Type B pancreatic cell (in vitro differentiated cells): Measurements from ENCODE around the gene EIF2A. TPM values are rescaled to one million over a fixed set of nuclear protein-coding genes. Genes with fewer than 3 reads are reported as not detected.

ENCODE experiments used
- DNase-seq: peaks from one replicate; pipeline ENCODE4 v3.0.0; 2021; ENCODE audit warnings: mixed read lengths; ENCODE audit not compliant: unreplicated experiment; ENCODE audit errors: extremely low spot score
- H3K27ac Mint-ChIP-seq: 2 replicates; pipeline ENCODE4 v1.8.0; 2021; ENCODE audit warnings: mild to moderate bottlenecking, mixed read lengths
- H3K27me3 Mint-ChIP-seq: 2 replicates; pipeline ENCODE4 v1.8.0; 2021; ENCODE audit warnings: mixed read lengths
- H3K36me3 Mint-ChIP-seq: 2 replicates; pipeline ENCODE4 v1.8.0; 2021; ENCODE audit warnings: mixed read lengths
- H3K4me1 Mint-ChIP-seq: one replicate; pipeline ENCODE4 v1.8.0; 2021; ENCODE audit warnings: mixed read lengths; ENCODE audit not compliant: unreplicated experiment
- H3K4me3 Mint-ChIP-seq: 2 replicates; pipeline ENCODE4 v1.8.0; 2021; ENCODE audit warnings: mild to moderate bottlenecking, mixed read lengths
- H3K9me3 Mint-ChIP-seq: 2 replicates; pipeline ENCODE4 v1.8.0; 2021; ENCODE audit warnings: mixed read lengths
- CTCF ChIP-seq: fragments of 200-600 bp; sonication (generic); conservative IDR thresholded peaks from 2 replicates; pipeline ENCODE4 v1.5.0; 2021; ENCODE audit warnings: antibody characterized with exemption, mild to moderate bottlenecking
- total RNA-seq: library from RNA; stranded (reverse); gene quantifications from 2 replicates; pipeline ENCODE4 v1.2.1, GENCODE V29; 2021; ENCODE audit warnings: low replicate concordance

Gene EIF2A
- total RNA-seq, 1 donor from 2014 or later, result 58.3 TPM

GRCh38 chr3:150581174-150581573, 34.6 kb downstream of the EIF2A start:
- Mint-ChIP-seq H3K4me3 (no peak overlapping the region), H3K27ac (no peak overlapping the region), H3K4me1 (no peaks in the 10 kb centered on the region), H3K36me3 (peaks cover 26% of the 10 kb centered on the region), H3K27me3 (no peaks in the 10 kb centered on the region), H3K9me3 (no peaks in the 10 kb centered on the region)
- DNase-seq, result no peak
- no peak for TF ChIP-seq CTCF

- no peak overlapping the region for H3K27ac Mint-ChIP-seq
- peaks cover 17% of the 10 kb centered on the region for H3K36me3 Mint-ChIP-seq
- no peaks in the 10 kb centered on the region for H3K27me3 Mint-ChIP-seq
These were observed 36.0 kb downstream of the EIF2A start for GRCh38 chr3:150582620-150583019.

GRCh38 chr3:150583028-150583427, 36.4 kb downstream of the EIF2A start:
- no peak overlapping the region for H3K27ac Mint-ChIP-seq
- H3K4me1 Mint-ChIP-seq, result no peaks in the 10 kb centered on the region
- no peaks in the 10 kb centered on the region for H3K9me3 Mint-ChIP-seq
- no peak for DNase-seq
- no peaks in the 10 kb centered on the region for H3K27me3 Mint-ChIP-seq
- no peak for TF ChIP-seq CTCF
- H3K4me3 Mint-ChIP-seq, result no peak overlapping the region
- H3K36me3 Mint-ChIP-seq, result peaks cover 13% of the 10 kb centered on the region

More at GRCh38 chr3:150582620-150583019, 36.0 kb downstream of the EIF2A start:
- TF ChIP-seq CTCF, result no peak
- H3K4me1 Mint-ChIP-seq, result no peaks in the 10 kb centered on the region
- H3K4me3 Mint-ChIP-seq, result no peak overlapping the region
- H3K9me3 Mint-ChIP-seq, result no peaks in the 10 kb centered on the region
- DNase-seq, result no peak

GRCh38 chr3:150588027-150588830, 41.6 kb downstream of the EIF2A start:
- Mint-ChIP-seq H3K4me3 (no peak overlapping the region), H3K27me3 (no peaks in the 10 kb centered on the region), H3K36me3 (peaks cover 10% of the 10 kb centered on the region), H3K9me3 (no peaks in the 10 kb centered on the region), H3K27ac (no peak overlapping the region), H3K4me1 (no peaks in the 10 kb centered on the region)
- TF ChIP-seq CTCF, result no peak
- no peak for DNase-seq

GRCh38 chr3:150589759-150590158, 43.2 kb downstream of the EIF2A start:
- no peaks in the 10 kb centered on the region for H3K27me3 Mint-ChIP-seq
- peak overlapping the region; percentile 72 for H3K27ac Mint-ChIP-seq
- H3K4me1 Mint-ChIP-seq, result no peaks in the 10 kb centered on the region

More at GRCh38 chr3:150589759-150590158, 43.2 kb downstream of the EIF2A start:
- H3K9me3 Mint-ChIP-seq, result no peaks in the 10 kb centered on the region
- no peak for TF ChIP-seq CTCF
- DNase-seq, result no peak
- no peak overlapping the region for H3K4me3 Mint-ChIP-seq
- H3K36me3 Mint-ChIP-seq, result peaks cover 10% of the 10 kb centered on the region
